ENCODE results near the gene NPC1.
"Not testable (repeated sequence)": the region's sequence is repeated elsewhere in the genome, so short reads cannot be mapped to it uniquely, and the experiment has no call there.

The NPC1 gene

DNA sequence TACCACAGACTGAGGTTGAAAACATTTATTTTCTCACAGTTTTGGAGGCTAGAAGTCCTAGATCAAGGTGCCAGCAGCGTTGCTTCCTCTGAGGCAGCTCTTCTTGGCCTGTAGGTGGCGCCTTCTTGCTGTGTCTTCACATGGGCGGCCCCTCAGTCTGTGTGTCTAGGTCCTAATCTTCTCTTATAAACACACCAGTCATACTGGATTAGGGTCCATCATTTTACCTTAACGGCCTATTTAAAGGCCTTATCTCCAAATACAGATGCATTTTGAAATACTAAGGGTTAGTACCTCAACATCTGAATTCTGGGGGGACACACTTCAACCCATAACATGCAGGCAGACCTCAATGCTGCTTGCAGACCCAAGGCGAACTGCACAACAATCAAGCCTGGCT, 87.4 kb downstream of the NPC1 start:
- TF ChIP-seq, protein P1, sequence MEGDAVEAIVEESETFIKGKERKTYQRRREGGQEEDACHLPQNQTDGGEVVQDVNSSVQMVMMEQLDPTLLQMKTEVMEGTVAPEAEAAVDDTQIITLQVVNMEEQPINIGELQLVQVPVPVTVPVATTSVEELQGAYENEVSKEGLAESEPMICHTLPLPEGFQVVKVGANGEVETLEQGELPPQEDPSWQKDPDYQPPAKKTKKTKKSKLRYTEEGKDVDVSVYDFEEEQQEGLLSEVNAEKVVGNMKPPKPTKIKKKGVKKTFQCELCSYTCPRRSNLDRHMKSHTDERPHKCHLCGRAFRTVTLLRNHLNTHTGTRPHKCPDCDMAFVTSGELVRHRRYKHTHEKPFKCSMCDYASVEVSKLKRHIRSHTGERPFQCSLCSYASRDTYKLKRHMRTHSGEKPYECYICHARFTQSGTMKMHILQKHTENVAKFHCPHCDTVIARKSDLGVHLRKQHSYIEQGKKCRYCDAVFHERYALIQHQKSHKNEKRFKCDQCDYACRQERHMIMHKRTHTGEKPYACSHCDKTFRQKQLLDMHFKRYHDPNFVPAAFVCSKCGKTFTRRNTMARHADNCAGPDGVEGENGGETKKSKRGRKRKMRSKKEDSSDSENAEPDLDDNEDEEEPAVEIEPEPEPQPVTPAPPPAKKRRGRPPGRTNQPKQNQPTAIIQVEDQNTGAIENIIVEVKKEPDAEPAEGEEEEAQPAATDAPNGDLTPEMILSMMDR (conservative IDR thresholded peaks at IDR 0.05; ENCODE audit: control insufficient read depth, insufficient read depth, low read depth, low read length): peak; percentile 92
- H3K4me3 ChIP-seq (ENCODE audit: control insufficient read depth, low read depth, low read length): no peak overlapping the region
- DNase-seq (ENCODE audit: low read depth): peak; percentile 73

DNA sequence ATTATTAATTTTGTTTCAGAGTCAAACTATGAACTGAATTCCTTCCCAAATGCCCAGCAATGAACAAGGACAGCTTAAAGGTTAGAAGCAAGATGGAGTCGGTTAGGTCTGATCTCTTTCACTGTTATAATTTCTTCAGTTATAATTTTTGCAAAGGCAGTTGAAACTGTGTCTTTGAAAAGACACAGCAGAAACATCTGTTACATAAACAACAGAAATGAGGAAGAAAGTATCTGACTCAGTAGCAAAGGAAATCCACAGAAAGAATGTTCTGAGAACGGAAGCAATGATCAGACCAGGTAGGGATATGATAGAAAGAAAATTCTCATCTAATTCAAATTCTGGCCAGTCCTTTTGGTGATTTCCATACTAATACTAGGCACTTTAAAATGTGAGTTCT, 88.2 kb downstream of the NPC1 start:
- TF ChIP-seq, protein P1 (conservative IDR thresholded peaks at IDR 0.05; ENCODE audit: control insufficient read depth, insufficient read depth, low read depth, low read length): no peak
- no peak for DNase-seq (ENCODE audit: low read depth)
- no peak overlapping the region for H3K4me3 ChIP-seq (ENCODE audit: control insufficient read depth, low read depth, low read length)

DNA sequence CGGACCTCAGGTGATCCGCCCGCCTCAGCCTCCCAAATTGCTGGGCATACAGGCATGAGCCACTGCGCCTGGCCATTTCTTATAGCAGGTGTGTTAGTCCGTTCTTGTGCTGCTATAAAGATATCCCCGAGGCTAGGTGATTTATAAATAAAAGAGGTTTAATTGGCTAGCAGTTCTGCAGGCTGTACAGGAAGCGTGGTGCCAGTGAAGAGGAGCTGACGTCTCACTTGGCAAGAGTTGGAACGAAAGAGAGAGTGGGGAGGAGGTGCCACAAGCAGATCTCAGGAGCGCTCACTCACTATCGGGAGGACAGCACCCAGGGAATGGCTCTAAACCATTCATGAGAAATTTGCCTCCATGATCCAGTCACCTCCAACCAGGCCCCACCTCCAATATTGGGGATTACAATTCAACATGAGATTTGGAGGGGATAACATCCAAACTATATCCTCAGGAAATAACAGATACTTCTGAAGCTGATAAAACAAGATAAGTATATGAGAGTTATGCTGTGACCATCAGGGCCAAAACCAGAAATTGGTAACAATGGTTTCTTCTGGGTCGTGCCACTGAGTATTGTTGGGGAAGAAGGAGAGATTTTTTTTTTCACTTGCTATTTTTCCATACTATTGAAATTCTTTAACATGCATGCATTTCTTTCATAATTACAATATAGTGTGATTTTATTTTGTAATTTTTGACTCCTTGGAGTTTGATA, 90.4 kb downstream of the NPC1 start:
- no peak overlapping the region for H3K4me3 ChIP-seq (ENCODE audit: control insufficient read depth, low read depth, low read length)
- DNase-seq (ENCODE audit: low read depth): no peak
- TF ChIP-seq, protein P1 (conservative IDR thresholded peaks at IDR 0.05; ENCODE audit: control insufficient read depth, insufficient read depth, low read depth, low read length): no peak

DNA sequence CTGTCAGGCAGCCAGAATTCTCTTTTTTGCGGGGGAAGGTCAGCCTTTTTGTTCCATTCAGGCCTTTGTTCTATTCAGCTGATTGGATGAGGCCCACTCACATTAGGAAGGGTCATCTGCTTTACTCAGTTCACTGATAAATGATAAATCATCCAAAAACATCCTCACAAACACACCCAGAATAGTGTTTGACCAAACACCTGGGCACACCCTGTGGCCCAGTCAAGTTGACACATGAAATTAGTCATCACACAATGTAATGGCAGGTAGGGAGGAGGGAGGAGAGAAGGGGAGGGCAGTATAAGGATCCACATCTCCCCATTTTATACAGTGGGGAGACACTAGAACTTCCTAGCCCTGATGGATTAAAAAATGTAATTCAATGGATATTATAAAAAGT, 91.3 kb downstream of the NPC1 start:
- TF ChIP-seq, protein P1 (conservative IDR thresholded peaks at IDR 0.05; ENCODE audit: control insufficient read depth, insufficient read depth, low read depth, low read length): no peak
- DNase-seq (ENCODE audit: low read depth): no peak
- H3K4me3 ChIP-seq (ENCODE audit: control insufficient read depth, low read depth, low read length): no peak overlapping the region

DNA sequence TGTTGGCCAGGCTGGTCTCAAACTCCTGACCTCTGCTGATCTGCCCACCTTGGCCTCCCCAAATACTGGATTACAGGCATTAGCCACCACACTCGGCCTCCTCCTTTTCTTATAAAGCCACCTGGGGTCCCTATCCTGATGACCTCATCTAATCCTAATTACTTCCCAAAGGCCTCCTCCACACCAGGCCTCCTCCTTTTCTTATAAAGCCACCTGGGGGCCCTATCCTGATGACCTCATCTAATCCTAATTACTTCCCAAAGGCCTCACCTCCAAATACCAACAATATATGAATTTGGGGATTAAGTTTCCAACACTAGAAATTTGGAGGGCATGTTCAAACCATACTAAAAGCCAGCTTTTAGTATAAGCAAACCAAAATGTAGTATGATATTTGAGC, 92.7 kb downstream of the NPC1 start:
- DNase-seq (ENCODE audit: low read depth): no peak
- TF ChIP-seq, protein P1 (conservative IDR thresholded peaks at IDR 0.05; ENCODE audit: control insufficient read depth, insufficient read depth, low read depth, low read length): no peak
- no peak overlapping the region for H3K4me3 ChIP-seq (ENCODE audit: control insufficient read depth, low read depth, low read length)

DNA sequence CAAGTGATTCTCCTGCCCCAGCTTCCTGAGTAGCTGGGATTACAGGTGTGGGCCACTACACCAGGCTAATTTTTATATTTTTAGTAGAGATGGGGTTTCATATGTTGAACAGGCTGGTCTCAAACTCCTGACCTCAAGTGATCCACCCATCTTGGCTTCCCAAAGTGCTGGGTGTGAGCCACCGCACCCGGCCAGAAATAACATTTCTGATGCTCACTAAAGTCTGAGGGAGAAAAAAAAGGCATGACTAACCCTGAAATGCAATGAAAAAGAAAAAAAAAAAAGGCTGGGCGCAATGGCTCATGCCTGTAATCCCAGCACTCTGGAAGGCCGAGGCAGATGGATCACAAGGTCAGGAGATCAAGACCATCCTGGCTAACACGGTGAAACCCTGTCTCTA, 96.7 kb downstream of the NPC1 start:
- DNase-seq (ENCODE audit: low read depth): peak; percentile 64
- not testable (repeated sequence) for H3K4me3 ChIP-seq (ENCODE audit: control insufficient read depth, low read depth, low read length)

DNA sequence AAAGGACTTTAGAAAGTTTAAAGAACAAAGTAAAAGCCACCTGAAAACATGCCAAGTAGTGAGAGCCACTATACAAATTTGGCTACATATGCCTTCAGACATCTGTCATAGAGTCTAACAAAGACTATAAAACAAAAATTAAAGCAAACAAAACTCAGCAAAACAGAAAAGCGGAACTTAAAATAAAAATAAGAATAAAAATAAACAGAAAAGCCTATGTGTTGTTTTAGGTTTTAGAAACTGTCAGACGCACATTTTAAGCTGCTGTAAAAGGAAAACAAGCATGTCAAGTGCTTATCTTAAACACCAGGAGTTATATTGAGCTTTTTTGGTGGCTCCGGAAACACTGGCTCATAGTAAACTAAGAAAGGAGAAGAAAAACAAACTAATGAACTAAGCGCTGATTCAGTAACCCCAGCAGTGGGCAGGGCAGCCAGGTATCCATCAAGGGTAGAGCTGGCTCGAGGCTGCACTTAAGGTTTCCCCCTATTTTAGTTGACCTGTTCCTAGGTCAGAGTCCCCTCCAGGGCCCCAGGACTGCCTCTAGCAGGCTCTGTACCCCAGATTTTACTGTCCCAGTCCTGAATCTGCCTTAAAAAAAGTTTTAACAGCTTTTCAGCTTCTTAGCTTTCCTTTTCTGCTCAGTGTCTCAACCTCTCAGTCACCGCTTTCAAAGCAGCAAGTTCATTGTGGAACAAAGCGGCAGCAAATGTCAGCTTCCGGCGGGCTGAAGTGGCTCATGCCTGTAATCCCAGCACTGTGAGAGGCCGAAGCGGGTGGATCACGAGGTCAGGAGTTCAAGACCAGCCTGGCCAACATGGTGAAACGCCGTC, 98.4 kb downstream of the NPC1 start:
- TF ChIP-seq, protein P1 (conservative IDR thresholded peaks at IDR 0.05; ENCODE audit: control insufficient read depth, insufficient read depth, low read depth, low read length): no peak
- H3K4me3 ChIP-seq (ENCODE audit: control insufficient read depth, low read depth, low read length): no peak overlapping the region
- DNase-seq (ENCODE audit: low read depth): no peak

All from fibroblast of mammary gland (primary cell).